HG03108 (cell line): ENCODE data around the gene ACBD6.

Experiments used
- ATAC-seq: cut with Tn5 transposase; IDR thresholded peaks from one replicate; pipeline ENCODE4 v1.9.1; 2021; ENCODE audit warnings: moderate library complexity; ENCODE audit not compliant: unreplicated experiment

The ACBD6 gene

DNA sequence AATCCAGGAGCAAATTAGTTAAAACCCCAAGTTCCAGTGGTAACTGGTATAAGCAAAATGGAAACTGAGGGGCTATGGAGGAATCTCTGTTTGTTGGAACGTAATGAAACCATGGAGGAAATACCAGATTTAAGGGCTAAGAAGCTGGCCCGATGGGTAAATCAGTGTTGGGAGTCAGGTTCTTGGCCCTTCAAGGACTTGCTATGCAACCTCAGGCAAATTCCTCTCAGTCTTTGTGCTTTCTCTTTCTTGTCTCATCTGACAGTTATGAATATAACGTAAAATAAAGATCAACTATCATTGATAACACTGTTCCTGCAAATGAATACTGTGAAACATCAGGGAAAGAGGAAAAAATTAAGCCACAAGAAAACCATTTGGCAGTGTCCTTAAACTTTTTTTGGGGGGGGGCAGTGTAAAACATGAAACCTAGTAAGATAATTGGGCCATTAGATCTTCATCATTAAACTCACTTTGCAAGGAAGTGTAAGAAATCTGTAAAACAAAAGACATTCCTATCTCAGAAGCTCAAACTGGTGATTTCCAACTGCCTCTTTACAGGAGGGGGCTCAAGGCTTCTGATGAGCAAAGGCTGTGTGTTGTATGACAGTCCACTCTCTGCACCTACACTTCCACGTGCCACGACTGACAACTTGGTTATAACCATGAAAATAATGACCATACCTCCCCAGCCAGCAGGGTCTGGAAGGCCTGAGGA, 224.7 kb downstream of the ACBD6 start:
- ATAC-seq, result no peak

DNA sequence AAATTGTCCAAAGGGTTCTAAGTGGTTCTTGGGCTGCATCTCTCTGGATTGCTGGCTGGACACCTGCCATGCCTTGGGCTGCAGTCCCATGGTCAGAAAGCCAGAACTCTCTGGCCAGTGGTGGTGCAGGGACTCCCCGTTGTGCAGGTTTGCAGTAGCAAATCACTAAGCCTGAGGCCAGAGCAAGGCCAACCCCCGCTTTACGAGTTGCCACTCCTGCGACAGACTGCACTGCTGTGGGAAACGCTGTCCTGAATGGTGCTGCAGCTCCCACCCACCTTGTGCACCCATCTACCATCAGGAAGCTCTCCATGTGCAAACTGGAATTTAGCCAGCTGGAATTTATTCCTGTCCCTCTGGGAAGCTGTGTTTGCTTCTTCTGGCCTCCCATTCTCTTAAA, 226.7 kb downstream of the ACBD6 start:
- ATAC-seq, result no peak

DNA sequence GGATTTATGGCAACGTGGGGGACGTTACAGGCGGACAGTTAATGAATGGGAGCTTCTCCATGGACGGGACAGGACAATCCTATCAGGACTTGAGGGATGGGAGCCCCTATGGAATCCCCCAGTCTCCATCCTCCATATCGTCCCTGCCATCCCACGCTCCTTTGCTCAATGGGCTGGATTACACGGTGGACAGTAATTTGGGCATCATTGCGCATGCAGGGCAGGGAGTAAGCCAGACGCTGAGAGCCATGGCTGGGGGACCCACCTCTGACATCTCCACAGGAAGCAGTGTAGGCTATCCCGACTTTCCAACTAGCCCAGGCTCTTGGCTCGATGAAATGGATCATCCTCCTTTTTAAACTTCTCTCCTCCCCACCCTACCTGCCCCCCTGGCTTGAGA, 228.2 kb downstream of the ACBD6 start:
- ATAC-seq, result no peak

DNA sequence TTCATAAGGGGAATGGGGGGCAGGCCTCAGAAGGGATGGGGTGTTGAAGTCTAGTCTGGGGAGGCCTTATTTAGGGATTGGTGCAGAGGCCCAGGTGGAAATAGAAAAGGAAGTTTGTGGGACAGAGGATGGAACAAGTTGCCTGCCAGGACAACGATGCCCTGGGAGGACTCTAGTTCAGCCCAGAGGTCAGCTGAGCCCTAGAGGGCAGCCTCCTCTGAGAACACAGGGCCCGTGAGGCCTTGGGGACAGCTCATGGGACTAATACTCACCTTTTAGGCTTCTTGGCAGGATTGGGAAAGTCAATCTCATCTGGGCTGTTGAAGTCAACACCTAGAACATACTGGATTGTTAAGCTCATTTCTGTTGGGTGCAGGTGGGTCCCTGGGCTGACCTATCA, 229.3 kb downstream of the ACBD6 start:
- no peak for ATAC-seq

DNA sequence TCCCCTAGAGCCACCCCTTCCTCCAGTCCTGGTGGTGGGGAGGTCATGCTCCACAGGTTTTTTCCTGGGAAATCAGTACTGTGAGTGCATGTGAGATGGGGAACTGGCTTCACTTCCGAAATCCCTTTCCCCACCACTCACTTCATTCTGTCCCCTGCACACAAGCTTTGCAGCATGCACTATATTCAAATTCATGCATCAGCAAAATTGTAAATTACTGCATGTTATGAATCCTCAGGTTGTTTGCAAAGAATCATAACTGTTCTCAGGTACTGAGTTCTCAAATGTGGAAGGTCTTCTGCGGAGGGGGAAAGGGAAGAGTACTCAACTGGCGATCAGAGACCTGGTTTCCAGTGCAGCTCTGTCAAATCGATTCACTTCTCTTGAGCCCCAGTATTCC, 230.0 kb downstream of the ACBD6 start:
- no peak for ATAC-seq

DNA sequence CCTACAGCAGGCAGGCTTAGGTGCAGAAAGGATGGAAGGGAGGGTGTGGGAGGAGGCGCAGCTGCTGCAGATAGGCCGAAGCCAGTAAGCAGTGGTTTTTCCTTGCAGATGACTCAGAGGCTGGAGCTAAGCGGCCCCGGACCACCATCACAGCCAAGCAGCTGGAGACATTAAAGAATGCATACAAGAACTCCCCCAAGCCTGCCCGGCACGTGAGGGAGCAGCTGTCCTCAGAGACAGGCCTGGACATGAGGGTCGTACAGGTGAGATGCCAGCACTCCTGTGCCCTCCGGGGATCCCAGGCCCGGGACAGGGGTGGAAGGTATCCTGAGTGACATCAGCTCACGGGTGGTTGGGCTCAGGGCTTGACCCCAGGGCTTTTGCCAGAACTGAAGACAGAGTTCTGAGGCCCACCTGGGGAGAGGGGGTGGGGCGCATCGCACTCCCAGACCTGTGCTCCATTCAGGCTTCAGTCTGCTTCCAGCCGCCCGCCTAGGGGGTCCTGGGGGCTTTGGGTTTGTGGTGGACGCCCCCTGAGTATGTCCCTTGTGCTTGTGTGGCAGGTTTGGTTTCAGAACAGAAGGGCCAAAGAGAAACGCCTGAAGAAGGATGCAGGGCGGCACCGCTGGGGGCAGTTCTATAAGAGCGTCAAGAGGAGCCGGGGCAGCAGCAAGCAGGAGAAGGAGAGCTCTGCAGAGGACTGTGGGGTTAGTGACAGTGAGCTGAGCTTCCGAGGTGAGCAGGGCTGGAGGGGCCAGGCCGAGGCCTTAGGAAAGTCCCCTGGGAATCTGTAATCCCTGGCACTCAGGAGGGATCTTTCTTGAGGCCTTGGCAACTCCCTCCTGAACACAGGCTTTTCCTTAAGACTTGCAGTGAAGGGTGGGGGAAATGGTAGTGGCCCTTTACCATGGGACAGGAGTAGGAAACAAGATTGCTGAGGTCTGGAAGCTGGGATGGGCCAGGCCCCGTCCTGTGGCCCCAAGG, 230.8 kb downstream of the ACBD6 start:
- no peak for ATAC-seq

DNA sequence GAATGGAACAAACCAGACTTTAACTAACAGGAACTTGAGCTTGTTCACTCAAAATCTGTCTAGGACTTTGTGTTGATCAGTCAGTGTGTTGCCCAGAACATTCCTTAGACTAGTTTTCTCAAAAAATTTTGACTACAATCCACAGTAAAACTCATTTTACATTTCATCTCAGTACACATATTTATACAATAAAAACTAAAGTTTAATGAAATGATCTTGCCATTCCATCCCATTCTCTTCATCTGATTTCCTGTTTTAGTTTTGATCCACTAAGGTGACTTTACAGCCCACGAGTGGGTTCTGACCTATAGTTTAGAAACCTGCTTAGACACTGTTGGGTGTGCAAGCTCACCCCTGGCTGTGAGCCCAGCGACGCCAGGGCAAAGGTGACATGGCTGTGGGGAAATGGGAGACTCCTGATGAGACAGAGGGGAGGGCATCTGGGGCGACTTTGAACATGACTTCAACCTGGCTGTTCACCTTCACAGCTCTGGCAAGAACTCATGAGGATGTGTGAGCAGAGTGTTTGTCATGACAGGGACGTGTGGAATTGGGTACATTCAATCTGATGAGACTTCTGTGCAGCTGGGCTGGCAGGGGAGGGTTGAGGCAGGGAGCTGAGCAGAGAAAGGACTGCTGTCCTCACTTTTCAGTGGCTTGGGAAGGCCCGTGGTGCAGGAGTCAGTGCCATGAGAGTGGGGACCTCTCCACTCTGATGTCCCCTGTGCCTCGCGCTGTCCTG, 231.7 kb downstream of the ACBD6 start:
- no peak for ATAC-seq

DNA sequence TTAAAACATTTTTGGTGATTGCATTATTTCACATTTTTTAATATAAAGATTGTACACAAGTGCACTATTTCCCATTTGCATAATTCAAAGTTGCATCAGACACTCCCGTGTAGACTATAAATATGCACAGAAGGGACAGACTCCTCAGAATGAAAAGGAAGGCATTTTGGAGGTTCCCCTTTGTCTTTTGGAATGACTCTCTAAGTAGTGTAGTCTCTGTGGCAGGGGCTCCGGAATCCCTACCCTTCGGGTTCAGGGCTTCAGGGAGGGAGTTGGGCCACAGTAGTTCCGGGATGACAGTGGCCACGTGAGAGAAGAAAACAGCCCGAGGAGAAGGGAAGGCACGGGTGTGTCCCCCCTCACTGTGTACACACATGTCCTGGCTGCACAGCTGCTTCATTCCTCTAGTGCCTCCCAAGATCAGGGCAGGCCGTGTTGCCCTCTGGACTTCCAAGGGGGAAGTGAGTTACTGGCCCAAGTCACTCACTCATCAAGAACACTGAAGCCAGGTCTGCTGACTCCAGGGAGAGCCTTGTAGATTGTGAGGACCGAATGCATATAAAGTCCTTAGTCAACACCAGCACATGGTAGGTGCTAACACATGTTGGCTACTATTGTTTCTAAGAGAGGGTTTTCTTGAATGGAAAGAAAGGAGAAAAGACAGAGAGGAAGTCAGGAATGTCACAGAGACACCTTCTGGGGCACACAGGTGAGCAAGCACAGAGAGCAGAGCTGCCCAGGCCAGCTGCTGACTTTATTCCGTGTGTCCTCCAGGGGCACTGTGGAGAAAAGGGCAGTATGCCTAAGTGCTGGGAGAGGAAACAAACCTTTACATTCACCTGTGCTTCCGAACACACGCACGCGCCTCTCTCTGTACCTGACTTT, 232.5 kb downstream of the ACBD6 start:
- ATAC-seq, result no peak

DNA sequence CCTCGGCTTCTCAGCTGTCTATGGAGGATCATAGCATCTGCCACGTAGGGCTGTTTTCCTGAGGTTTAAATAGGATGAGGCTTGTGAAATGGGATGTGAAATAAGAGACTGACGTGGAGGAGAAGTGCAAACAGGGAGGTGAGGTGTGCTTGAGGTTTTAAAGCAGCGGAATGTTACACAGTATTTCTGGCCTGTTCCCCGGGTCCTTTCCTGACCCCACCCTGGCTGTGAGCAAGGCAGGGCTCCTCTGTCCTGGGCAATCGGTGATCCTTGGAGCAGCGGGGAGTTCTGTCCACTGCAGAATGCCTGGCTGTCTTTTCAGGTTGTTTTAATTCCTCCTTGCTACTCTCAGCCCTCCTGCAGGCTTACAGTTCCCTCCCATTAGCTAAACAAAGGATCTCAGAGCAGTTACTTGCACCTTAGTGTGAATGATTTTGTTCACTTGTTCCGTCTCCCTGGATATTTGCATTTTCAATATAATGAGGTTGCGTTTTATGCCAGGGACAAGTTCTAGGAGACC, 233.8 kb downstream of the ACBD6 start:
- ATAC-seq, result no peak

DNA sequence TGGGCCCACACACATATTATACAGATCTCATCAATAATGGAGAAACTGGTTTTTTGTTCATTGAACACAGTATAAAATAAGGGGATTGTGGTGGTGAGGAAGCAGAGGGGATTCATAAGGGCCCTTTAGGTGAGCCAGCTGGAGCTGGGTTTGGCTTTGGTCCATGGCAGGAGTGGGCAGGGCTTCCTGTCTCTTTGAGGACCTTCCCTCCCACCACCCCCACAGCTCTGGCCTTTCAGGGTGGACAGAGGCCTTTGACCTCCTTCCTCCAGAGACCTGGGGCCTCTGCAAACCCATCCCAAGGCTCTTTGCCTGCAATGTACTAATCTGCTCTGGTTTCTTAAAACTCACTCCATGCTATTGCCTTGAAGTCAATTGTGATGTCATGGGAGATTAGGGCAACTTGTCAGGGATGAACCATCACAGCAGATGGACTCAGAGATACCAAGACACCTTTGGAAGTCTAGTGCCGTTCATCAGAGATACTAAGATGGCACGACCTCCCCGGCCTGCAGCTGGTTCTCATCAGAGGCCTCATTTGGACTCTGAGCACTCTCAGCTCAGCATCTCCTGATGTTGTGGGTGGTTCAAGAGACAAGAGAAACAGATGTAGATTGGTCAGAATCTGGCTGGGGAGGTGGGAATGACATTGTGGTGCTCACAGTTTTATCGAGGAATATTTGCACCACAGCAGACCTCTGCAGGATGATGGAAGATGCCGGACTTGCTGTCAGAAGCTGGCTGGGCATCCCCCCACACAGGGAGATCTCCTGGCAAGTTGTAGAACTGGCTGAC, 234.4 kb downstream of the ACBD6 start:
- ATAC-seq, result no peak

DNA sequence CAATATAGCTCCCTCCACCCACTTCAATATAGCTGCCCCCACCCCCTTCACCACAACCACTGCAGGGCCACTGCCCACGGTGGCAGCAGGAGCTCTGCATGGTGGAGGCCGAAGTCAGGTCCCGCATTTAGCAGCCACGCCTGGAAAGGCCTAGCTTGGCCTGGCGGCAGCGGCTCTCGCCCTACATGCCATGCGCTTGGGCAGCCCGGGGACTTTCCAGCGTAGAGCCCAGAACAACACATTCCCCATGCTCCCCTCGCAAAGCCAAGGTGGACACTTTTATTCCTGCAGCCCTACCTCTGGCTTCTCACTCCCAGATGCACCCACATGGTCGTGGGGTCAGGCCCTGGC, 235.2 kb downstream of the ACBD6 start:
- ATAC-seq, result no peak

DNA sequence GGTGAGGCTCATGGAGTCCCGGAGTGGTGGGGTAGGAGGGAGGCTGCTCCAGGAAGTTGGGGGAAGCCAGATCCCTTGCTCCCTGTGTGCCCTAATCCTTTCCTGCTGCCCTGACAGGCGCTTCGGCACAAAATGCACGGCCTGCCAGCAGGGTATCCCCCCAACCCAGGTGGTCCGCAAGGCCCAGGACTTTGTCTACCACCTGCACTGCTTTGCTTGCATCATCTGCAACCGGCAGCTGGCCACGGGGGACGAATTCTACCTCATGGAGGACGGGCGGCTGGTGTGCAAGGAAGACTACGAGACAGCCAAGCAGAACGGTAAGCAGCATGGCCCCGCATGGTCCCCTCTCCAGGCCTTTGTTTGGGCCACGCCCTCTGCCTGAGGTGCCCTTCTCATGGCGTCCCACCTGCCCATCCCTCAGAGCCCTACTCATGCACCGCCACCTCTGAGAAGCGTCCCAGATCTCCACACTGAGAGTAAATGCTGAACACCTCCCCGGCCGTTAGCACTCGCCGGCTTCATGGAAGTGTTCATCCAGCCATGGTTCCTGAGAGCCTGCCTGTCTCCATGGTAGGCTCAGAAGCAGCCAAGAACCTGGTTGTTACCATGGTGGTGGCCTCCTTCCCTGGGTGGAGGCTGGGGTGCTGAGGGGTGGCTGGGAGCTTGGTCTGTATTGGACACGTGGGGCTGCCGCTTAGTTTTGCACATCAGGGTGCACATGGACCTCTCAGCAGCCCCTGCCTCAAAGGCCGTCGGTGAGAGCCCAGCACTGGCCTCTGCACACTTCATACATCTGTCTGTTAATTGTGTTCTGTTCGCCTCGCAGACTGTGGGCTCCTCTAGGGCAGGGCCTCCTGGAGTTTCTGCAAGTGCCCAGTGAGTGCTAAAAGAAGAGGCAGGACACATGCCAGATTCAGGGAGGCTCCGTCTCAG, 235.8 kb downstream of the ACBD6 start:
- ATAC-seq, result no peak

DNA sequence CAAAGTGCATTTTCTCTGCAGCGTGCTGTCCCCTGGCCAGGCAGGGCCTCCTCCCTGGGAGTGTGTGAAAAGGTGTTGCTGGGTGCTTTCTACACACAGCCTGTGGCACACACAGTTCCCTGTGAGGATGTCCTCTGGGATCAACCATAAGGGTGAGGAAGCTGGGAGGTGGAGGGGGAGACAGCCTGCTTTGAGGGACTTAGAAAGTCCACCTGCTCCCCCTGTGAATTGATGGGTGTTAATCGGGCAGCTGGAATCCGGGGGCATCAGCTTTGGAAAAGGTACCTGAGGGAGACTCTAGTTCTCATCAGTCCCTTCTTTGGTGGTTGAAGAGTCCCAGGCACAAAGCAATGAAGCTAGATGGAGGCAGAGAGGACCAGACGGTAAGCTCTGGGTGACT, 236.5 kb downstream of the ACBD6 start:
- ATAC-seq, result no peak

DNA sequence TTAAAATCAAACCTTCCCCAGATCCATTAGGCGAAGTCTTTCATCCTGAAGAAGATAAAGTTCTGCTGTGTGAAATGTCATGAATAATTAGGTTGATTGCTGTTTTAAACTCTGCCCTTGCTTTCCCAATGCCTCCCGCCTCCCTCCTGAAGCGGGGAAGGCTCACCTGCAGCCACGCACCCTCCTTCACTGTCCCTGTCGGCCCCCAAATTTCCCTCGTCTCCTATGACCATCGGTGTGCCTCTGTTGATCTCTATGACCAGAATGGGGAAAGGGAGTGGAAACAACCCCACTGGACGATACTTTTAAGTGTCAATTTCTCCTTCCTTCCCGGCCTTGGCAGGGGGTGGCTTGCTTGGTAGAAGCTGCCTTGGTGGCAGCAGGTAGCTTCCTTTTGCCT, 237.2 kb downstream of the ACBD6 start:
- ATAC-seq, result no peak

DNA sequence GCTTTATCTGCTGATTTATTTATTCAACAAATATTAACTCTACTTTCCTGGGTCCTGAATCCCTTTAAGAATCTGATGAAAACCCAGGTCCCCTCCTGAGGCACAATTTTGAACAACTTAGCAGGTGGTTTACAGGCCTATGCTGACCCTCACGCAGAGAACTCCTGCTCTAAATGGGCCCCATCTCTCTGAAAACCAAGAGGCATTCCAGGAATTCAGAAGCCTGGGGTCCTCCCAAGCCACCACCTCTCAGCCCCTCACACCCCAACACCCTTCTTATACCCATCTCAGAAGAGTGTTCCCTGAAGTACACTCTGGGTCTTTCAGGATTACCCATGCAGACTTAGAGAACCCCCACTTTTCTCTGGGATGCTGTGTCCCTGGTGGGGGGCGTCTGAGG, 237.8 kb downstream of the ACBD6 start:
- ATAC-seq, result no peak

DNA sequence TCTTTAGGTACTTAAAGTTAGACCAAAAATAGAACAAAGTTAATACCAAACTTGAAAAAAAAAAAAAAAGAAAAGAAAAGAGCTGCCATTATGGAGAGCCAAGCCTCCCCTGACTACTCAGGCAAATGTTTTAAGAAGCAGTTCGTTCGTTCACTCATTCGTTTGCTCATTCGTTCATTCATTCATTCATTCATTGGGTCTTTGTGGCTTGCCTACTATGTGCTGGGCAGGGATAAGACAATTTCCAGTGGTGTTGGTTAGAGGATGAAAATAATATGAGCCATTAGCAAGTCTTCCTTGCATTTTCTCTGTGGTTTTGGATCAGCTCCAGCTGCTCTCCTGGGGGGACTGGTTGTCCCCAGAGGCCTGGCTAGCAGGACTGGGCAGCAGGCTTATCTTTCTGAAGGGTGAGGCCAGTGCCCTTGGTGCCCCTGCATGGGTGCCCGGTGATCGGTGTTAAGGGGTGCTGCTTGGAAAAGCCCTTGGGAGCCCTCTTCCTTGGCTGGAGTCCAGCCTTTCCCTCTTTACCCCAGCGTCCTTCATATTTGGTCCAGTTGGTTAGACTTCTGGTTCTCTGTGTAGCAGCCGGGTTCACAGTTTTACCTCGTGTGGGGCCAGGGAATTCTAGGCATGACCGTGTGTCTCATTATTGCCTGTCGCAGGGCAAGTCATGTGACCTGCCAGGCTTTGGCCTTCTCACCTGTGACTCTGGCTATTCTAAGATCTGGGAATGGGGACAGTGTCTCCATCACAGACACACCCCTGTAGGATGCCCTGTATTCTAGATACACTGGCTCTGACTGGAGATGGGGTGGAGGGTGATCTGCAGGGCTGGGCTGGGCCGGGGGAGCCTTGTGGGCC, 239.5 kb downstream of the ACBD6 start:
- no peak for ATAC-seq

DNA sequence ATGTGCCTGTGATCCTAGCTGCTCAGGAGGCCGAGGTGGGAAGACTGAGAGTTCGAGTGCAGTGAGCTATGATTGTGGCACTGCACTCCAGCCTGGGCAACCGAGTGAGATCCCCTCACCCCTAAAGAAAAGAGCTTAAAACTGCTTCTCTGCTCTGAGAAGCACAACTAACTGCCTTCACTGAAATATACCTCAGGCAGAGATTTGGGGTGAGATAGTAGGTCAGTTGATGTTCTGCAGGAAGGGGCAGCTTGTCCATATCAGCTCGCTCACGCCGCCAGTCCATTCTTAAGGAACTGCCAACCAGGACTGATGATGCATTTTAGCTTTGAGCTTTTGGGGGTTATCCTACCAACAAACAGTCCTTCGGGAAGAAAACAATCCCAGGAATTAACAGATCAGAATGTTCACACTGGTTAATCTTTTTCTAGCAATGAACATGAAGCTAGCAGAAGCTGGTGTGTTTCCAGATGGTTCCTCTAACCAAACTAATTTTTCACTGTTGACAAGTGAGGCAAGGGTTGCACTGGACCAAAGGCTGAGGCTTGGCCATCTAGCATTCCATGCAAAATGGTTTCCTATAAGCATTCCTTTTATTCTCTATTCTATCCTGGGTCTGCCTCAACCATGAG, 240.7 kb downstream of the ACBD6 start:
- ATAC-seq, result no peak
